Testis (tissue), 3 donors: Measurements from ENCODE around the gene RP2. TPM values are rescaled to one million over a fixed set of nuclear protein-coding genes. Genes with fewer than 3 reads are reported as not detected.

Experiments used
- DNase-seq: peaks from one replicate; pipeline ENCODE4 v3.0.0-alpha.2; 2019
- H3K27ac ChIP-seq, 2 donors: fragments of 200-600 bp; sonication (generic); one replicate each; pipeline ENCODE4 v1.5.1; 2019
- H3K27me3 ChIP-seq: fragments of 200-600 bp; sonication (generic); one replicate; pipeline ENCODE4 v1.5.1; 2019
- H3K36me3 ChIP-seq: fragments of 200-600 bp; sonication (generic); one replicate; pipeline ENCODE4 v1.5.1; 2017; ENCODE audit warnings: low read depth; ENCODE audit errors: missing control alignments
- H3K4me1 ChIP-seq: fragments of 200-600 bp; sonication (generic); one replicate; pipeline ENCODE4 v1.5.1; 2019
- H3K4me3 ChIP-seq, 2 donors: fragments of 200-600 bp; sonication (generic); one replicate each; pipeline ENCODE4 v1.5.1; 2017 to 2019
- H3K9me3 ChIP-seq: fragments of 200-600 bp; sonication (generic); one replicate; pipeline ENCODE4 v1.5.1; 2017
- CTCF ChIP-seq, 3 experiments: fragments of 450-650 bp in 2 of 3; fragments of 200-600 bp in 1 of 3; sonication (generic) in 1 of 3; IDR thresholded peaks; one replicate each; pipeline ENCODE4 v1.5.1; 2016 to 2019; ENCODE audit warnings: antibody characterized with exemption in 3 of 3, mild to moderate bottlenecking in 2 of 3, moderate library complexity in 1 of 3
- POLR2A ChIP-seq: fragments of 450-650 bp; IDR thresholded peaks from one replicate; pipeline ENCODE4 v1.6.1; 2017; ENCODE audit warnings: antibody characterized with exemption, mild to moderate bottlenecking, moderate library complexity
- WGBS, 2 donors: methylation state at CpG; one replicate each; pipeline ENCODE4 v1.1.5; 2018; 5-methylcytosine and 5-hydroxymethylcytosine counted together
- intact Hi-C: fragments of 100-400 bp; cut with DNase I; formaldehyde crosslinking; loops from one replicate; pipeline ENCODE4 v1.15.1; 2023; ENCODE audit warnings: low total_unique reads
- polyA plus RNA-seq: library from polyadenylated mRNA; stranded (reverse); fragments of 350-450 nt; fragmentation: Illumina TruSeq; extraction: RNeasy Lipid Tissue Mini Kit (QIAGEN cat#74804); gene quantifications from one replicate; pipeline ENCODE4 v1.2.3, GENCODE V29; 2014; ENCODE audit warnings: low read depth, low replicate concordance; ENCODE audit not compliant: insufficient read depth
- total RNA-seq, 2 donors: library from RNA; depleted of rRNA; stranded (reverse); fragments of >200 nt; gene quantifications; one replicate each; pipeline ENCODE4 v1.2.3, GENCODE V29; 2016

The RP2 gene
- total and polyA plus RNA-seq, 3 donors from 2014 or later, result 6.1 to 7.8 (median 6.6) TPM

GRCh38 chrX:46917622-46918021 lies 80.8 kb downstream of the RP2 start:
- TF ChIP-seq CTCF (IDR thresholded peaks at IDR 0.05) (no peak), POLR2A (no peak)
- Histone ChIP-seq H3K9me3 (no peaks in the 10 kb centered on the region), H3K27ac (no peak overlapping the region), H3K4me3 (no peak overlapping the region), H3K27me3 (no peaks in the 10 kb centered on the region), H3K4me1 (no peaks in the 10 kb centered on the region), H3K36me3 (no peaks in the 10 kb centered on the region)
- intact Hi-C loops, result no loop called here
- no peak for DNase-seq
- whole genome bisulfite sequencing, 2 donors, result 94 to 100% methylated on average over 1 of the region's 1 CpG

GRCh38 chrX:46918434-46918833 lies 81.6 kb downstream of the RP2 start:
- Histone ChIP-seq H3K27me3 (no peaks in the 10 kb centered on the region), H3K4me3 (no peak overlapping the region), H3K36me3 (no peaks in the 10 kb centered on the region), H3K4me1 (no peaks in the 10 kb centered on the region), H3K27ac (no peak overlapping the region), H3K9me3 (no peaks in the 10 kb centered on the region)
- intact Hi-C loops, result no loop called here
- 100% methylated on average over 1 of the region's 1 CpG; no CpG with 5 or more reads in 1 of the 2 donors for WGBS, 2 donors
- TF ChIP-seq POLR2A, result no peak
- no peak for TF ChIP-seq CTCF (IDR thresholded peaks at IDR 0.05)
- DNase-seq, result no peak

DNA sequence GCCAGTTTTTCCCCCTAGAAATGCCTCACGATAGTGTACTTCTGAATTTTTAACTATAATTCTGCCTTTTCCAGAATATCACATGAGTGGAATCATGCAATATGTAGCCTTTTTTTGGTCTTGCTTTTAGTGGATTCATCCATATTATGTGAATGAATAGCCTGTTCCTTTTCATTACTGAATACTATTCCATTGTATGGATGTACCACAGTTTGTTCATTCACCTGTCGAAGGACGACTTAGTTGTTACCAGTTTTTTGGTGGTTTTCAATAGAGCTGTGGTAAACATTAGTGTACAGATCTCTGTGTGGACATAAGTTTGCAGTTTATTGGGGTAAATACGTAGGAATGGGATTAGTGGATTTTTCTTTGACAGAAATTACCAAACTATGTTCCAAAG lies 83.4 kb downstream of the RP2 start:
- intact Hi-C loops, result no loop called here
- no peak for TF ChIP-seq POLR2A
- no peak for TF ChIP-seq CTCF (IDR thresholded peaks at IDR 0.05)
- H3K27ac ChIP-seq, result no peak overlapping the region

GRCh38 chrX:46922611-46923010 lies 85.8 kb downstream of the RP2 start:
- intact Hi-C loops, result no loop called here
- TF ChIP-seq CTCF (IDR thresholded peaks at IDR 0.05) (no peak), POLR2A (no peak)
- Histone ChIP-seq H3K36me3 (no peaks in the 10 kb centered on the region), H3K27me3 (no peaks in the 10 kb centered on the region), H3K27ac (no peak overlapping the region), H3K4me3 (no peak overlapping the region), H3K9me3 (no peaks in the 10 kb centered on the region), H3K4me1 (no peaks in the 10 kb centered on the region)
- no peak for DNase-seq
- WGBS, 2 donors, result 96 to 100% methylated on average over 1 of the region's 1 CpG

More for the DNA sequence above, 83.4 kb downstream of the RP2 start:
- Histone ChIP-seq H3K4me1 (no peaks in the 10 kb centered on the region), H3K9me3 (no peaks in the 10 kb centered on the region), H3K27me3 (no peaks in the 10 kb centered on the region), H3K36me3 (no peaks in the 10 kb centered on the region), H3K4me3 (no peak overlapping the region)
- WGBS, 2 donors, result 69 to 72% methylated on average over 4 of the region's 4 CpGs
- no peak for DNase-seq

DNA sequence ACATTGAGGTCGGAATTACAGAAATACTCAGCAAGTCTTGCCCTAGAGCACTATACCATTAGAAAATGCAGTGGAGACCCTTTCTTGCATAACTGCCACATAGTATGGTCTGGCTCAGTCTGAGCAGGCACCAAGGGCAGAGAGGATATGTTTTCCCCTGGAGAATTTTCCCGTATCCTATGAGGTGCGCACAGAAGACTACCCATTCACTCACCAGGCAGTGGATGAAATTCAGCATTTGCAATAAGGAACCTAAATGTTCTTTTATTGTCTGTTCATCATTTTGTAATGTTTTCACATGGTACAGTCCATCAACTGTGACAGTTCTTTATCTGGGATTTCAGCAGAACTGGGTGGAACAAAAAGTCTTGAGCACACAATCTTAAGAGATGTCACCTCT lies 90.9 kb downstream of the RP2 start:
- Histone ChIP-seq H3K4me1 (no peaks in the 10 kb centered on the region), H3K9me3 (no peaks in the 10 kb centered on the region), H3K27me3 (no peaks in the 10 kb centered on the region), H3K36me3 (no peaks in the 10 kb centered on the region), H3K4me3 (no peak overlapping the region), H3K27ac (no peak overlapping the region)
- DNase-seq, result no peak
- TF ChIP-seq CTCF (IDR thresholded peaks at IDR 0.05) (no peak), POLR2A (no peak)
- WGBS, 2 donors, result 92 to 96% methylated on average over 3 of the region's 3 CpGs
- intact Hi-C loops, result no loop called here
